AG04449 (cell line): ENCODE results near the gene PAGE2B.
"Not testable (repeated sequence)": the region's sequence is repeated elsewhere in the genome, so short reads cannot be mapped to it uniquely, and the experiment has no call there.

ENCODE experiments used
- CTCF ChIA-PET: fragments of 350-600 bp; formaldehyde crosslinking; extraction: SDS; loops from one replicate; lab custom pipeline; 2021; ENCODE audit warnings: antibody characterized with exemption; lab: Yijun Ruan, JAX
- POLR2A ChIA-PET: fragments of 400-600, 350-600 bp; formaldehyde crosslinking; extraction: SDS; loops from one replicate; lab custom pipeline; 2020; ENCODE audit warnings: antibody characterized with exemption, inconsistent platforms; lab: Yijun Ruan, JAX
- DNase-seq: peaks from one replicate; pipeline ENCODE4 v3.0.0-alpha.2; 2010; ENCODE audit warnings: low read depth, low spot score
- H3K4me3 ChIP-seq: 2 replicates; pipeline ENCODE4 v1.5.1; 2011; ENCODE audit warnings: low read depth, mild to moderate bottlenecking, control low read depth, low read length
- CTCF ChIP-seq: IDR thresholded peaks from one replicate; pipeline ENCODE4 v1.5.1; 2011; ENCODE audit warnings: mild to moderate bottlenecking, moderate library complexity, low read length, control low read depth, inconsistent platforms; ENCODE audit not compliant: insufficient read depth; ENCODE audit errors: missing control alignments

Gene PAGE2B

GRCh38 chrX:55102754-55103153 is 27.9 kb downstream of the PAGE2B start:
- no peak overlapping the region for H3K4me3 ChIP-seq
- no peak for TF ChIP-seq CTCF
- ChIA-PET CTCF (no interaction called here), POLR2A (no interaction called here)
- no peak for DNase-seq

- no peak for TF ChIP-seq CTCF
- CTCF ChIA-PET, result no interaction called here
- H3K4me3 ChIP-seq, result no peak overlapping the region
- DNase-seq, result no peak
- POLR2A ChIA-PET, result no interaction called here
These were observed 32.4 kb downstream of the PAGE2B start for GRCh38 chrX:55107262-55107661.

- no peak for DNase-seq
- no peak overlapping the region for H3K4me3 ChIP-seq
- CTCF ChIA-PET, result no interaction called here
- POLR2A ChIA-PET, result no interaction called here
- no peak for TF ChIP-seq CTCF
These were observed 33.1 kb downstream of the PAGE2B start for GRCh38 chrX:55107911-55108310.

- no peak overlapping the region for H3K4me3 ChIP-seq
- DNase-seq, result no peak
- POLR2A ChIA-PET, result no interaction called here
- CTCF ChIA-PET, result no interaction called here
- no peak for TF ChIP-seq CTCF
These were observed 34.5 kb downstream of the PAGE2B start for GRCh38 chrX:55109306-55109705.

GRCh38 chrX:55111578-55112254 is 36.9 kb downstream of the PAGE2B start:
- DNase-seq, result no peak
- no peak overlapping the region for H3K4me3 ChIP-seq
- POLR2A ChIA-PET, result no interaction called here
- CTCF ChIA-PET, result no interaction called here
- no peak for TF ChIP-seq CTCF

- POLR2A ChIA-PET, DNase-seq, CTCF ChIA-PET, H3K4me3 ChIP-seq: not testable (repeated sequence)
These were observed 41.8 kb downstream of the PAGE2B start for GRCh38 chrX:55116589-55116988.

- ChIA-PET POLR2A (no interaction called here), CTCF (no interaction called here)
- no peak for DNase-seq
- H3K4me3 ChIP-seq, result no peak overlapping the region
- no peak for TF ChIP-seq CTCF
These were observed 43.7 kb downstream of the PAGE2B start for GRCh38 chrX:55118574-55118973.
